Measurements from ENCODE around the gene SOX2. TPM values are rescaled to one million over a fixed set of nuclear protein-coding genes. Genes with fewer than 3 reads are reported as not detected.
A peak's percentile ranks its signal among the peaks of the same experiment; 100 is the strongest.

Gene SOX2
- 589 TPM for polyA plus RNA-seq (2013, experiment 1 of 2)
- polyA plus RNA-seq (2013, experiment 2 of 2) = 620 TPM

DNA sequence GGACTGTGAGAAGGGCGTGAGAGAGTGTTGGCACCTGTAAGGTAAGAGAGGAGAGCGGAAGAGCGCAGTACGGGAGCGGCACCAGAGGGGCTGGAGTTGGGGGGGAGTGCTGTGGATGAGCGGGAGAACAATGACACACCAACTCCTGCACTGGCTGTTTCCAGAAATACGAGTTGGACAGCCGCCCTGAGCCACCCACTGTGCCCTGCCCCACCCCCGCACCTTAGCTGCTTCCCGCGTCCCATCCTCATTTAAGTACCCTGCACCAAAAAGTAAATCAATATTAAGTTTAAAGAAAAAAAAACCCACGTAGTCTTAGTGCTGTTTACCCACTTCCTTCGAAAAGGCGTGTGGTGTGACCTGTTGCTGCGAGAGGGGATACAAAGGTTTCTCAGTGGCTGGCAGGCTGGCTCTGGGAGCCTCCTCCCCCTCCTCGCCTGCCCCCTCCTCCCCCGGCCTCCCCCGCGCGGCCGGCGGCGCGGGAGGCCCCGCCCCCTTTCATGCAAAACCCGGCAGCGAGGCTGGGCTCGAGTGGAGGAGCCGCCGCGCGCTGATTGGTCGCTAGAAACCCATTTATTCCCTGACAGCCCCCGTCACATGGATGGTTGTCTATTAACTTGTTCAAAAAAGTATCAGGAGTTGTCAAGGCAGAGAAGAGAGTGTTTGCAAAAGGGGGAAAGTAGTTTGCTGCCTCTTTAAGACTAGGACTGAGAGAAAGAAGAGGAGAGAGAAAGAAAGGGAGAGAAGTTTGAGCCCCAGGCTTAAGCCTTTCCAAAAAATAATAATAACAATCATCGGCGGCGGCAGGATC is at the start of gene SOX2:
SOX2 (plus strand) TSS at position 601 of the 811 bp plus-strand sequence. CDS start 436 bp downstream, outside the sequence.
- Histone ChIP-seq H2AK5ac (ENCODE audit: low read depth, low read length) (peak within 1 kb of the TSS; percentile 94), H3K4me2 (ENCODE audit: insufficient read depth, low read length, poor library complexity, severe bottlenecking) (peak within 1 kb of the TSS; percentile 81), H2AFZ (ENCODE audit: low read length) (peak within 1 kb of the TSS; percentile 55), H2BK5ac (ENCODE audit: low read length) (peak within 1 kb of the TSS; percentile 100), H3K4me3 (ENCODE audit: low read length in 2 of 2) (peak within 1 kb of the TSS; percentile 95 to 98), H3K4ac (ENCODE audit: low read length) (peak within 1 kb of the TSS; percentile 94), H3K27ac (replicated peaks; ENCODE audit: low read length) (peak within 1 kb of the TSS; percentile 95), H3K36me3 (replicated peaks in 1 of 2; ENCODE audit: control insufficient read depth in 2 of 2, insufficient read depth in 2 of 2, low read length in 2 of 2) (peaks cover 8 to 38% of the 10 kb centered on the region in 2 donors), H3K9me3 (replicated peaks in 1 of 2; ENCODE audit: control insufficient read depth in 2 of 2, insufficient read depth in 1 of 2, low read depth in 1 of 2, low read length in 2 of 2) (no peaks in the 10 kb centered on the region), H3K23ac (ENCODE audit: low read depth, low read length, poor library complexity) (peak within 1 kb of the TSS; percentile 96), H4K8ac (ENCODE audit: low read depth, low read length) (no peak within 1 kb of the TSS), H2BK12ac (ENCODE audit: low read length) (peak within 1 kb of the TSS; percentile 90), H3K4me1 (ENCODE audit: control insufficient read depth in 2 of 2, insufficient read depth in 1 of 2, low read depth in 1 of 2, low read length in 2 of 2) (peaks cover 0 to 28% of the 10 kb centered on the region in 2 donors), H3K14ac (ENCODE audit: low read length) (peak within 1 kb of the TSS; percentile 99), H3K18ac (ENCODE audit: low read length) (peak within 1 kb of the TSS; percentile 99), H2BK15ac (ENCODE audit: low read length) (peak within 1 kb of the TSS; percentile 79), H3K27me3 (ENCODE audit: control insufficient read depth in 3 of 3, insufficient read depth in 3 of 3, low read depth in 1 of 3, low read length in 3 of 3) (no peaks in the 10 kb centered on the region), H3K79me1 (ENCODE audit: low read depth, low read length) (peaks cover 2% of the 10 kb centered on the region), H2BK120ac (ENCODE audit: low read depth, low read length) (peak within 1 kb of the TSS; percentile 87), H4K91ac (ENCODE audit: low read depth, low read length, poor library complexity) (no peak within 1 kb of the TSS), H3K9ac (ENCODE audit: low read depth, low read length, poor library complexity) (peak within 1 kb of the TSS; percentile 100)
- peak; percentile 95 for DNase-seq (ENCODE audit: low spot score)
- no CpG with 5 or more reads among the region's 37 CpGs for WGBS, 2 donors (ENCODE audit: extremely low coverage in 2 of 2, insufficient read length in 2 of 2, insufficient replicate concordance in 1 of 2)

DNA sequence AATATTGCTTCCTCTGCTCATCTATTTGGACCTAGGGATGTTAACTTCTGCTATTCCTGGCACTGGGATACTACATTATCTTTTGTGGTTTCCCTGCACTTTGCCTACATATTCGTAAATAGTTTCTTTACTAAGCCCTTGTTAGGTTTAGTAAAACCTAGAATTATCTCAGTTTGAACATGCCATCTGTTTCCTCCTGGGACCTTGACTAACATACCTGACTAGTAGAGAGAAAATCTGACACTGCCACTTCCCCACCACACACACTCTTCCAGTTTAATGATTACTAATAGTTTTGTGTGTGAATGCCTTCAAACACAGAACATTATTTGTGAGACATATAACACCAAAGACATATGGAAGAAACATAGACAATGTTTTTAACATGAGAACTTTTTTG is 28.2 kb upstream of the SOX2 start:
- DNase-seq (ENCODE audit: low spot score) = no peak
- no peak overlapping the region for H2AFZ ChIP-seq (ENCODE audit: low read length)
- no CpG with 5 or more reads among the region's 1 CpG for WGBS, 2 donors (ENCODE audit: extremely low coverage in 2 of 2, insufficient read length in 2 of 2, insufficient replicate concordance in 1 of 2)
- H3K4me2 ChIP-seq (ENCODE audit: insufficient read depth, low read length, poor library complexity, severe bottlenecking) = no peak overlapping the region
- peaks cover 4 to 6% of the 10 kb centered on the region in 2 donors for H3K4me1 ChIP-seq (ENCODE audit: control insufficient read depth in 2 of 2, insufficient read depth in 1 of 2, low read depth in 1 of 2, low read length in 2 of 2)
- H3K27ac ChIP-seq (replicated peaks; ENCODE audit: low read length) = no peak overlapping the region
- no peak overlapping the region for H4K8ac ChIP-seq (ENCODE audit: low read depth, low read length)
- no peak overlapping the region for H2BK15ac ChIP-seq (ENCODE audit: low read length)
- H3K27me3 ChIP-seq (ENCODE audit: control insufficient read depth in 3 of 3, insufficient read depth in 3 of 3, low read depth in 1 of 3, low read length in 3 of 3) = no peaks in the 10 kb centered on the region
- H3K79me1 ChIP-seq (ENCODE audit: low read depth, low read length) = no peaks in the 10 kb centered on the region
- no peak overlapping the region for H3K4me3 ChIP-seq (ENCODE audit: low read length in 2 of 2)
- no peak overlapping the region for H2AK5ac ChIP-seq (ENCODE audit: low read depth, low read length)
- H3K36me3 ChIP-seq (replicated peaks in 1 of 2; ENCODE audit: control insufficient read depth in 2 of 2, insufficient read depth in 2 of 2, low read length in 2 of 2) = no peaks in the 10 kb centered on the region
- H2BK12ac ChIP-seq (ENCODE audit: low read length) = no peak overlapping the region
- no peak overlapping the region for H2BK5ac ChIP-seq (ENCODE audit: low read length)
- H3K23ac ChIP-seq (ENCODE audit: low read depth, low read length, poor library complexity) = no peak overlapping the region
- H3K4ac ChIP-seq (ENCODE audit: low read length) = no peak overlapping the region
- no peak overlapping the region for H2BK120ac ChIP-seq (ENCODE audit: low read depth, low read length)
- H3K14ac ChIP-seq (ENCODE audit: low read length) = no peak overlapping the region
- H3K18ac ChIP-seq (ENCODE audit: low read length) = no peak overlapping the region
- H4K91ac ChIP-seq (ENCODE audit: low read depth, low read length, poor library complexity) = no peak overlapping the region
- H3K9ac ChIP-seq (ENCODE audit: low read depth, low read length, poor library complexity) = no peak overlapping the region
- peaks cover 0 to 6% of the 10 kb centered on the region in 2 donors for H3K9me3 ChIP-seq (replicated peaks in 1 of 2; ENCODE audit: control insufficient read depth in 2 of 2, insufficient read depth in 1 of 2, low read depth in 1 of 2, low read length in 2 of 2)

DNA sequence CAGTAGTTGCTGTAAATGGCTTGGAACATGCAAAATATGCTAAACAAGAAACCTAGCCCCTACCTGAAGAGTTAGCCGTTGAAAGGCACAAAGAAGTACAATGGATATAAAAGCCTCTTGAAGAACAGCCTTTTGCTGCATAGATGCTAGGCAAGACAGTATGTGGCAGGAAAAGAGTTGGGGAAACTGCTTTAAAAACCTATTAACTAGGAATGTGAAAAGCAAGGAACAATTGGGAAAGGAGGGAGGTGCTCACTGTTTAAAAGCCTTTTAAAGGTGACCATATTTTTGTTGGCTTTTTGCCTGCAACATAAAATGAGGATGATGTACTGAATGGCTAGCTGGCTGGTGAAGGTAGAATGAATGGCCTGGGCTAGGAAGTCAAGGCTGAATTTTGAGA is 24.5 kb upstream of the SOX2 start:
- Histone ChIP-seq H3K4me1 (ENCODE audit: control insufficient read depth in 2 of 2, insufficient read depth in 1 of 2, low read depth in 1 of 2, low read length in 2 of 2) (peaks cover 5 to 6% of the 10 kb centered on the region in 2 donors), H2BK5ac (ENCODE audit: low read length) (no peak overlapping the region), H4K91ac (ENCODE audit: low read depth, low read length, poor library complexity) (no peak overlapping the region), H3K9me3 (replicated peaks in 1 of 2; ENCODE audit: control insufficient read depth in 2 of 2, insufficient read depth in 1 of 2, low read depth in 1 of 2, low read length in 2 of 2) (no peaks in the 10 kb centered on the region), H3K4me2 (ENCODE audit: insufficient read depth, low read length, poor library complexity, severe bottlenecking) (no peak overlapping the region), H4K8ac (ENCODE audit: low read depth, low read length) (no peak overlapping the region), H3K27ac (replicated peaks; ENCODE audit: low read length) (no peak overlapping the region), H2AFZ (ENCODE audit: low read length) (no peak overlapping the region), H2AK5ac (ENCODE audit: low read depth, low read length) (no peak overlapping the region), H3K4me3 (ENCODE audit: low read length in 2 of 2) (no peak overlapping the region), H3K23ac (ENCODE audit: low read depth, low read length, poor library complexity) (no peak overlapping the region), H3K9ac (ENCODE audit: low read depth, low read length, poor library complexity) (no peak overlapping the region), H3K79me1 (ENCODE audit: low read depth, low read length) (no peaks in the 10 kb centered on the region), H2BK15ac (ENCODE audit: low read length) (no peak overlapping the region), H3K18ac (ENCODE audit: low read length) (no peak overlapping the region), H2BK12ac (ENCODE audit: low read length) (no peak overlapping the region), H2BK120ac (ENCODE audit: low read depth, low read length) (no peak overlapping the region), H3K27me3 (ENCODE audit: control insufficient read depth in 3 of 3, insufficient read depth in 3 of 3, low read depth in 1 of 3, low read length in 3 of 3) (no peaks in the 10 kb centered on the region), H3K36me3 (replicated peaks in 1 of 2; ENCODE audit: control insufficient read depth in 2 of 2, insufficient read depth in 2 of 2, low read length in 2 of 2) (no peaks in the 10 kb centered on the region), H3K14ac (ENCODE audit: low read length) (no peak overlapping the region), H3K4ac (ENCODE audit: low read length) (no peak overlapping the region)
- WGBS, 2 donors (ENCODE audit: extremely low coverage in 2 of 2, insufficient read length in 2 of 2, insufficient replicate concordance in 1 of 2) = no CpG with 5 or more reads among the region's 1 CpG
- no peak for DNase-seq (ENCODE audit: low spot score)

DNA sequence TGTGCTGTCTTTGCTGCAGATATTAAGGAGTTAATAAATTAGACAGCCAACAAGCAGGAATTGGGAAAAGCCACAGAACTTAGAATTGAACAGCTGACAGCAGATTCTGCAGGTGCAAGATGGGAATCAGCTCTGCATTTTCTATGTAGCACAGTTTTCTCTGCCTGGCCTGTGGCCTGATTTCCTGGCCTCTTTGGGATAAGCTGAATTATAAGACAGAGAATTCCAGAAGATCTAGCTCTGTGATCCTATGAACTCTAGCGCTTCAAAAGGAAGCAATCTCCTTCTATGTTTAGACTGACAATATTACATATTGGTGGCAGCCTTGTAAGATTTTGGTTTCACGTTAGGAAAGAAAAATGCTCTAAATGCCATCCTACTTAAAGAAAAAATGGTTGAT is 24.0 kb upstream of the SOX2 start:
- H3K27ac ChIP-seq (replicated peaks; ENCODE audit: low read length) = no peak overlapping the region
- H3K18ac ChIP-seq (ENCODE audit: low read length) = no peak overlapping the region
- DNase-seq (ENCODE audit: low spot score) = no peak
- H3K36me3 ChIP-seq (replicated peaks in 1 of 2; ENCODE audit: control insufficient read depth in 2 of 2, insufficient read depth in 2 of 2, low read length in 2 of 2) = no peaks in the 10 kb centered on the region
- no peaks in the 10 kb centered on the region for H3K27me3 ChIP-seq (ENCODE audit: control insufficient read depth in 3 of 3, insufficient read depth in 3 of 3, low read depth in 1 of 3, low read length in 3 of 3)
- H3K4me1 ChIP-seq (ENCODE audit: control insufficient read depth in 2 of 2, insufficient read depth in 1 of 2, low read depth in 1 of 2, low read length in 2 of 2) = peaks cover 6 to 7% of the 10 kb centered on the region in 2 donors
- no peak overlapping the region for H3K14ac ChIP-seq (ENCODE audit: low read length)
- H2BK12ac ChIP-seq (ENCODE audit: low read length) = no peak overlapping the region
- H3K9ac ChIP-seq (ENCODE audit: low read depth, low read length, poor library complexity) = no peak overlapping the region
- H4K8ac ChIP-seq (ENCODE audit: low read depth, low read length) = no peak overlapping the region
- no peak overlapping the region for H3K4me2 ChIP-seq (ENCODE audit: insufficient read depth, low read length, poor library complexity, severe bottlenecking)
- H2AK5ac ChIP-seq (ENCODE audit: low read depth, low read length) = no peak overlapping the region
- H2AFZ ChIP-seq (ENCODE audit: low read length) = no peak overlapping the region
- WGBS, 2 donors (ENCODE audit: extremely low coverage in 2 of 2, insufficient read length in 2 of 2, insufficient replicate concordance in 1 of 2) = no CpG with 5 or more reads among the region's 2 CpGs
- H3K79me1 ChIP-seq (ENCODE audit: low read depth, low read length) = no peaks in the 10 kb centered on the region
- no peak overlapping the region for H2BK120ac ChIP-seq (ENCODE audit: low read depth, low read length)
- no peak overlapping the region for H4K91ac ChIP-seq (ENCODE audit: low read depth, low read length, poor library complexity)
- no peaks in the 10 kb centered on the region for H3K9me3 ChIP-seq (replicated peaks in 1 of 2; ENCODE audit: control insufficient read depth in 2 of 2, insufficient read depth in 1 of 2, low read depth in 1 of 2, low read length in 2 of 2)
- H3K4ac ChIP-seq (ENCODE audit: low read length) = no peak overlapping the region
- no peak overlapping the region for H2BK15ac ChIP-seq (ENCODE audit: low read length)
- H2BK5ac ChIP-seq (ENCODE audit: low read length) = no peak overlapping the region
- no peak overlapping the region for H3K4me3 ChIP-seq (ENCODE audit: low read length in 2 of 2)
- H3K23ac ChIP-seq (ENCODE audit: low read depth, low read length, poor library complexity) = no peak overlapping the region

Measured in neuronal stem cell (in vitro differentiated cells).